Keratinocyte (primary cell): ENCODE measurements around the gene DCTN4. TPM values are rescaled to one million over a fixed set of nuclear protein-coding genes. Genes with fewer than 3 reads are reported as not detected.

ENCODE experiments used
- DNase-seq: peaks from one replicate; pipeline ENCODE4 v3.0.0-alpha.2; 2011; ENCODE audit warnings: low read depth, missing footprints, low spot score
- FAIRE-seq: peaks from 2 replicates; lab custom pipeline; 2011; peaks lifted over from hg19 to GRCh38; lab: Jason Lieb, UNC
- H2AFZ ChIP-seq: 2 replicates; pipeline ENCODE4 v1.6.0; 2012; ENCODE audit warnings: low read length, control low read depth, inconsistent platforms; ENCODE audit not compliant: control insufficient read depth
- H3K27ac ChIP-seq: 2 replicates; pipeline ENCODE4 v1.5.1; 2011; ENCODE audit warnings: low read length; ENCODE audit not compliant: control insufficient read depth, insufficient read depth
- H3K27me3 ChIP-seq: 3 replicates; pipeline ENCODE4 v1.6.0; 2011; ENCODE audit warnings: low read length; ENCODE audit not compliant: control insufficient read depth, insufficient read depth; ENCODE audit errors: extremely low read depth
- H3K36me3 ChIP-seq, 2 experiments: 2 replicates in 1 of 2; 3 replicates in 1 of 2; pipeline ENCODE4 v1.5.1; 2011; ENCODE audit warnings: low read length in 2 of 2, mild to moderate bottlenecking in 1 of 2; ENCODE audit not compliant: control insufficient read depth in 2 of 2, insufficient read depth in 2 of 2; ENCODE audit errors: extremely low read depth in 1 of 2
- H3K4me1 ChIP-seq: 3 replicates; pipeline ENCODE4 v1.5.1; 2011; ENCODE audit warnings: low read length; ENCODE audit not compliant: control insufficient read depth, insufficient read depth; ENCODE audit errors: extremely low read depth
- H3K4me2 ChIP-seq: 3 replicates; pipeline ENCODE4 v1.6.0; 2011; ENCODE audit warnings: low read depth, low read length; ENCODE audit not compliant: control insufficient read depth, insufficient read depth; ENCODE audit errors: extremely low read depth
- H3K4me3 ChIP-seq, 3 experiments: fragments of 200-600 bp in 1 of 3; sonication (generic) in 1 of 3; 2 replicates in 2 of 3; 3 replicates in 1 of 3; pipeline ENCODE4 v1.5.1; 2011 to 2016; ENCODE audit warnings: low read length in 3 of 3, mild to moderate bottlenecking in 3 of 3, control low read depth in 2 of 3, inconsistent platforms in 1 of 3, low read depth in 1 of 3, mixed read lengths in 1 of 3, mixed run types in 1 of 3, moderate library complexity in 1 of 3; ENCODE audit not compliant: control insufficient read depth in 2 of 3, insufficient read depth in 2 of 3; ENCODE audit errors: extremely low read depth in 1 of 3
- H3K79me2 ChIP-seq: 2 replicates; pipeline ENCODE4 v1.6.0; 2012; ENCODE audit warnings: low read length; ENCODE audit not compliant: control insufficient read depth, insufficient read depth
- H3K9ac ChIP-seq: 3 replicates; pipeline ENCODE4 v1.6.0; 2011; ENCODE audit warnings: low read length; ENCODE audit not compliant: control insufficient read depth, insufficient read depth; ENCODE audit errors: extremely low read depth
- H3K9me1 ChIP-seq: 3 replicates; pipeline ENCODE4 v1.6.0; 2011; ENCODE audit warnings: low read length; ENCODE audit not compliant: control insufficient read depth, insufficient read depth; ENCODE audit errors: extremely low read depth
- H3K9me3 ChIP-seq: 2 replicates; pipeline ENCODE4 v1.5.1; 2012; ENCODE audit warnings: low read depth, low read length; ENCODE audit not compliant: control insufficient read depth
- H4K20me1 ChIP-seq: 3 replicates; pipeline ENCODE4 v1.6.0; 2011; ENCODE audit warnings: low read length; ENCODE audit not compliant: control insufficient read depth, insufficient read depth; ENCODE audit errors: extremely low read depth
- EZH2 ChIP-seq: IDR thresholded peaks from one replicate; pipeline ENCODE4 v1.6.1; 2012; ENCODE audit warnings: inconsistent platforms, mild to moderate bottlenecking, low read length, moderate library complexity
- dilution Hi-C: fragments of 300-500 bp; cut with MboI; formaldehyde crosslinking; loops from one replicate; pipeline ENCODE4 v1.7.0; 2020; ENCODE audit warnings: low sequenced_read_pairs; ENCODE audit not compliant: extremely low pct_ligation_motif_present
- polyA plus RNA-seq, 5 experiments: library from polyadenylated mRNA; depleted of rRNA in 3 of 5; stranded (reverse) in 3 of 5; stranded (forward) in 1 of 5; unstranded in 1 of 5; fragments of >200 nt; gene quantifications; 1 replicate in 1 of 5; 2 replicates in 3 of 5; 3 replicates in 1 of 5; pipeline versions ENCODE4 v1.2.1 to v1.2.3, GENCODE V29; 2011 to 2012; ENCODE audit warnings: missing spikeins in 2 of 5, low read depth in 1 of 5, low replicate concordance in 1 of 5
- TF ChIP-seq, protein P1 (sequence below), 3 experiments: IDR thresholded peaks in 1 of 3; conservative IDR thresholded peaks in 1 of 3; optimal IDR thresholded peaks in 1 of 3; 2 replicates in 2 of 3; 3 replicates in 1 of 3; pipeline versions ENCODE3 to v1.5.1; 2011; ENCODE audit warnings: low read length in 3 of 3, mild to moderate bottlenecking in 3 of 3, moderate library complexity in 2 of 3, control low read depth in 1 of 3, inconsistent platforms in 1 of 3; ENCODE audit not compliant: insufficient read depth in 2 of 3; ENCODE audit errors: extremely low read depth in 1 of 3

The DCTN4 gene
- polyA plus RNA-seq, 1 donor (not counting 4 experiments of a cell fraction or from before 2014, with no cell fraction given), result 44.3 TPM

DNA sequence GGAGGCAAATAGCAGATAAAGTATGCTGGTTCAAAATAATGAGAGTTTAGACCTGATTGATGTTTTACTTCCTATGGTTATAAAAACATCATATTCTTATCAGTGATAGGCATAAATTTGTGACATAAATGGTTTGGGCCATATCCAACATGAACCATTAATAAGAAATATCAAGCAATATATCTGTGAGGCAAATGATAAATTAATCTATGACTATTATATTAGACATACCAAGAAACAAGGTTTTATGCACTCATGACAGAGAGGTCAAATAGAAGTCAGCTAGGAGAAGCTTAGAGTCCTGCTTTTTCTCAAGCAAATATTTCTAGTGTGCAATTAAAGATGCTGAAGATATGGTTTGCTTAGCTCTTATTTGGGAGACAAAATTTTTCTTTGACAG, 30.2 kb upstream of the DCTN4 start:
- Histone ChIP-seq H3K79me2 (peaks cover 72% of the 10 kb centered on the region), H3K9me1 (no peaks in the 10 kb centered on the region), H3K27ac (peak overlapping the region; percentile 81), H3K9me3 (no peaks in the 10 kb centered on the region), H4K20me1 (no peaks in the 10 kb centered on the region), H3K4me2 (peak overlapping the region; percentile 91), H3K27me3 (no peaks in the 10 kb centered on the region), H3K4me3 (no peak overlapping the region), H3K9ac (no peak overlapping the region), H2AFZ (no peak overlapping the region), H3K4me1 (peaks cover 36% of the 10 kb centered on the region), H3K36me3 (peaks cover 0 to 7% of the 10 kb centered on the region in 2 experiments)
- FAIRE-seq (no peak), DNase-seq (no peak)
- dilution Hi-C loops, result no loop called here
- TF ChIP-seq, protein P1, sequence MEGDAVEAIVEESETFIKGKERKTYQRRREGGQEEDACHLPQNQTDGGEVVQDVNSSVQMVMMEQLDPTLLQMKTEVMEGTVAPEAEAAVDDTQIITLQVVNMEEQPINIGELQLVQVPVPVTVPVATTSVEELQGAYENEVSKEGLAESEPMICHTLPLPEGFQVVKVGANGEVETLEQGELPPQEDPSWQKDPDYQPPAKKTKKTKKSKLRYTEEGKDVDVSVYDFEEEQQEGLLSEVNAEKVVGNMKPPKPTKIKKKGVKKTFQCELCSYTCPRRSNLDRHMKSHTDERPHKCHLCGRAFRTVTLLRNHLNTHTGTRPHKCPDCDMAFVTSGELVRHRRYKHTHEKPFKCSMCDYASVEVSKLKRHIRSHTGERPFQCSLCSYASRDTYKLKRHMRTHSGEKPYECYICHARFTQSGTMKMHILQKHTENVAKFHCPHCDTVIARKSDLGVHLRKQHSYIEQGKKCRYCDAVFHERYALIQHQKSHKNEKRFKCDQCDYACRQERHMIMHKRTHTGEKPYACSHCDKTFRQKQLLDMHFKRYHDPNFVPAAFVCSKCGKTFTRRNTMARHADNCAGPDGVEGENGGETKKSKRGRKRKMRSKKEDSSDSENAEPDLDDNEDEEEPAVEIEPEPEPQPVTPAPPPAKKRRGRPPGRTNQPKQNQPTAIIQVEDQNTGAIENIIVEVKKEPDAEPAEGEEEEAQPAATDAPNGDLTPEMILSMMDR (optimal IDR thresholded peaks at IDR 0.05 in 1 of 3, IDR thresholded peaks at IDR 0.05 in 1 of 3, conservative IDR thresholded peaks at IDR 0.05 in 1 of 3; ENCODE audit: extremely low read depth in 1 of 3, insufficient read depth in 2 of 3, low read length in 3 of 3), result no peak
- no peak for TF ChIP-seq EZH2

DNA sequence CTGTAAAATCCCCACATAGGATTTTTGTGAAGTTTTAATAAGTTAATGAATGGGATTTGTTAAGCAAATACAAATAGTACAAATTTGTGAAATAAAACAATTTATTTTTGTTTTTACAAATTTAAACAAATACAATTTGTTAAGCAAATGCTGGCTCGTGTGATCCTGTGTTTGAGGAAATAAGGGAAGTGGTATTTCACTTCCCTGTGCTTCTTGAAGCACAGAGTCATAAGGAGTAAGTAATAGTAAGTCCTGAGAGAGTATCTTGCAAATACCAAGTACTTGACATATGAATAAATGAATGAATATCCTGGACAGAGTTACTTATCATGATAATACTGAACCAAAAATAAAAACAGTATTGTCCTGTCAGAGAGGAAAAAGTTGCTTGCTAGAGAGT, 28.8 kb upstream of the DCTN4 start:
- Histone ChIP-seq H3K4me2 (no peak overlapping the region), H3K4me3 (no peak overlapping the region), H3K27me3 (no peaks in the 10 kb centered on the region), H2AFZ (no peak overlapping the region), H3K4me1 (peaks cover 50% of the 10 kb centered on the region), H3K27ac (no peak overlapping the region), H3K9me1 (peaks cover 2% of the 10 kb centered on the region), H3K79me2 (peaks cover 65% of the 10 kb centered on the region), H4K20me1 (no peaks in the 10 kb centered on the region), H3K9me3 (no peaks in the 10 kb centered on the region), H3K9ac (no peak overlapping the region), H3K36me3 (peaks cover 0 to 11% of the 10 kb centered on the region in 2 experiments)
- dilution Hi-C loops, result no loop called here
- FAIRE-seq, result no peak
- TF ChIP-seq, protein P1 (optimal IDR thresholded peaks at IDR 0.05 in 1 of 3, IDR thresholded peaks at IDR 0.05 in 1 of 3, conservative IDR thresholded peaks at IDR 0.05 in 1 of 3; ENCODE audit: extremely low read depth in 1 of 3, insufficient read depth in 2 of 3, low read length in 3 of 3), result no peak
- TF ChIP-seq EZH2, result no peak
- DNase-seq, result no peak
